HepG2 (cell line): ENCODE results near the gene ZFPM1. TPM values are rescaled to one million over a fixed set of nuclear protein-coding genes. Genes with fewer than 3 reads are reported as not detected.

Source experiments
- GTF3A ChIP-seq: sonication (generic); formaldehyde crosslinking; conservative IDR thresholded peaks from 2 replicates; pipeline ENCODE4 v1.4.0; 2020; ENCODE audit warnings: mild to moderate bottlenecking, missing genetic modification reagents
- HNRNPLL ChIP-seq: fragments of 200-400 bp; formaldehyde crosslinking; IDR thresholded peaks from 2 replicates; pipeline ENCODE4 v1.6.1; 2017; ENCODE audit warnings: mild to moderate bottlenecking, low read depth, low read length; ENCODE audit not compliant: poor library complexity, severe bottlenecking
- HOMEZ ChIP-seq: IDR thresholded peaks from 2 replicates; pipeline ENCODE4 v1.6.1; 2016; ENCODE audit warnings: low read depth
- HOXA9 ChIP-seq: sonication (generic); formaldehyde crosslinking; IDR thresholded peaks from 2 replicates; pipeline ENCODE4 v1.8.1; 2022; ENCODE audit warnings: missing genetic modification reagents, mild to moderate bottlenecking, moderate library complexity, borderline replicate concordance
- KDM2A ChIP-seq: sonication (generic); formaldehyde crosslinking; IDR thresholded peaks from 2 replicates; pipeline ENCODE4 v1.4.0; 2020; ENCODE audit warnings: low read depth, missing genetic modification reagents, borderline replicate concordance
- KLF13 ChIP-seq: sonication (generic); formaldehyde crosslinking; IDR thresholded peaks from 2 replicates; pipeline ENCODE4 v1.4.0; 2020; ENCODE audit warnings: mild to moderate bottlenecking, missing genetic modification reagents
- NBN ChIP-seq: fragments of 450-650 bp; conservative IDR thresholded peaks from 2 replicates; pipeline ENCODE4 v1.6.1; 2017
- NCOA5 ChIP-seq: sonication (generic); formaldehyde crosslinking; IDR thresholded peaks from 2 replicates; pipeline ENCODE4 v1.4.0; 2020; ENCODE audit warnings: missing genetic modification reagents
- NFRKB ChIP-seq: fragments of 450-650 bp; IDR thresholded peaks from 2 replicates; pipeline ENCODE4 v1.6.1; 2017
- RBM39 ChIP-seq: fragments of 200-400 bp; formaldehyde crosslinking; IDR thresholded peaks from one replicate; pipeline ENCODE4 v1.6.1; 2018; ENCODE audit warnings: antibody characterized with exemption, mild to moderate bottlenecking, low read depth, low read length; ENCODE audit not compliant: poor library complexity, severe bottlenecking
- RELA ChIP-seq: sonication (generic); formaldehyde crosslinking; IDR thresholded peaks from 2 replicates; pipeline ENCODE4 v1.4.0; 2020; ENCODE audit warnings: missing genetic modification reagents
- SALL2 ChIP-seq: sonication (generic); formaldehyde crosslinking; IDR thresholded peaks from 2 replicates; pipeline ENCODE4 v1.8.1; 2023; ENCODE audit warnings: mild to moderate bottlenecking, missing genetic modification reagents, inconsistent platforms
- SP1 ChIP-seq, 2 experiments: fragments of 450-650 bp in 1 of 2; sonication (generic) in 1 of 2; formaldehyde crosslinking in 1 of 2; IDR thresholded peaks; 2 replicates each; pipeline versions ENCODE4 v1.4.0 to v1.6.1; 2016 to 2020; ENCODE audit warnings: missing genetic modification reagents in 1 of 2
- SRF ChIP-seq: IDR thresholded peaks from 2 replicates; pipeline ENCODE4 v1.6.1; 2011; ENCODE audit warnings: mild to moderate bottlenecking, low read depth, low read length, moderate library complexity
- TBX2 ChIP-seq: sonication (generic); formaldehyde crosslinking; IDR thresholded peaks from 2 replicates; pipeline ENCODE4 v1.5.0; 2020; ENCODE audit warnings: missing genetic modification reagents, mild to moderate bottlenecking, borderline replicate concordance
- YEATS2 ChIP-seq: sonication (generic); formaldehyde crosslinking; IDR thresholded peaks from 2 replicates; pipeline ENCODE4 v1.4.0; 2020; ENCODE audit warnings: missing genetic modification reagents, borderline replicate concordance
- ZBTB2 ChIP-seq: sonication (generic); formaldehyde crosslinking; IDR thresholded peaks from 2 replicates; pipeline ENCODE4 v1.8.0; 2022; ENCODE audit warnings: low read depth, missing genetic modification reagents
- ZBTB4 ChIP-seq: sonication (generic); formaldehyde crosslinking; IDR thresholded peaks from 2 replicates; pipeline ENCODE4 v1.4.0; 2020; ENCODE audit warnings: missing genetic modification reagents, mild to moderate bottlenecking, borderline replicate concordance
- ZMYM2 ChIP-seq: sonication (generic); formaldehyde crosslinking; IDR thresholded peaks from 2 replicates; pipeline ENCODE4 v1.8.0; 2022; ENCODE audit warnings: mild to moderate bottlenecking, missing genetic modification reagents
- ZNF446 ChIP-seq: sonication (generic); formaldehyde crosslinking; IDR thresholded peaks from 2 replicates; pipeline ENCODE4 v1.5.0; 2020; ENCODE audit warnings: mild to moderate bottlenecking, missing genetic modification reagents
- ZNF570 ChIP-seq: sonication (generic); formaldehyde crosslinking; IDR thresholded peaks from 2 replicates; pipeline ENCODE4 v1.4.0; 2020; ENCODE audit warnings: mild to moderate bottlenecking, missing genetic modification reagents, borderline replicate concordance
- ZNF660 ChIP-seq: sonication (generic); formaldehyde crosslinking; IDR thresholded peaks from 2 replicates; pipeline ENCODE4 v1.5.1; 2020; ENCODE audit warnings: mild to moderate bottlenecking, low read depth, missing genetic modification reagents, borderline replicate concordance
- ZNF773 ChIP-seq: sonication (generic); formaldehyde crosslinking; IDR thresholded peaks from 2 replicates; pipeline ENCODE4 v1.4.0; 2020; ENCODE audit warnings: missing genetic modification reagents, borderline replicate concordance
- ZNF891 ChIP-seq: sonication (generic); formaldehyde crosslinking; IDR thresholded peaks from 2 replicates; pipeline ENCODE4 v1.5.0; 2020; ENCODE audit warnings: mild to moderate bottlenecking, missing genetic modification reagents
- polyA plus RNA-seq, 8 experiments: library from polyadenylated mRNA; depleted of rRNA in 3 of 8; stranded (reverse) in 7 of 8; unstranded in 1 of 8; fragments of >200 nt; fragmentation: Illumina TruSeq in 4 of 8; extraction: Trizol in 4 of 8; gene quantifications; 2 replicates each; pipeline versions ENCODE4 v1.2.1 to v1.2.3, GENCODE V29; 2011 to 2016; ENCODE audit warnings: low read depth in 4 of 8, missing spikeins in 1 of 8, mixed read lengths in 1 of 8; ENCODE audit not compliant: insufficient read depth in 1 of 8
- total RNA-seq, 5 experiments: library from RNA; depleted of rRNA; stranded (reverse); fragments of >200 nt; fragmentation: Illumina TruSeq; extraction: Trizol; gene quantifications; 2 replicates each; pipeline ENCODE4 v1.2.3, GENCODE V29; 2016; ENCODE audit warnings: low read depth in 1 of 5

Gene ZFPM1
- total and polyA plus RNA-seq, 2 of the 13 experiments (the other 11 are each of a cell fraction or from before 2014, with no cell fraction given), result 1.3 to 3.8 TPM

DNA sequence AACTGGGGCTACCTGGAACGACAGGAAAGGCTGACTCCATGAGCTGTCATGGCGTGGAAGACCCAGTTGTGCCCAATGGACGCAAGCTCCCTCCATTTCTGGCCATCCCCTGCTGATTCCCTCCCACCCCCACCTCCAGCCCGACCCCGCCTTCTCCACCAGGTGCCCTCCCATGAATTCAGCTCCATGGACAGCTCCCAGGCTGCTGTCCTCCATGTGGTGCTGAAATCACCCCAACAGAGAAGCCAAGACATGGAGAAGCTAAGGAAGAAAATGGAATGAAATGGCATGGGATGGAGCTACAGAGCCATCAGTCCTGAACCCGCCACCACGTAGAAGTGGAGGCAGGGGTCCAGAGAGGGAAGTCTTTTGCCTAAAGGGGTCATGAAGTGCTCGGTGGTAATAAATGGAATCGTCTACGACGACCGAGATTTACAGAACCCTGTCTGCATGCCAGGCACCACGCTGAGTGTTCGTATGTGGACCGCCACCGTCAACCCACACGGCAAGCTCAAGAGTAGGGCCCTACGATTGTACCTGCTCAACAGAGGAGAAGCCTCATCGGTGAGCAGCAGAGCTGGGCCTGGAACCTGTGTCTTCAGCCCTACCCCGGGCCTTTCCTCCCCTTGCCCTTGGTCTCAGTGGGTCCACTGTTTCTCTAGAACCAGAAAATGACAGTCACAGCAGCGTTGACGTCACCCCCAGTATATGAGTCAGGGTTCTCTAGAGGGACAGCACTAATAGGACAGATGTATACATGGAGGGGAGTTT, 107.8 kb downstream of the ZFPM1 start (continued):
- TF ChIP-seq ZBTB4, result peak; percentile 90; the same call in 1 of the 2 replicates
- TF ChIP-seq ZNF660 (CRISPR knock-in tag), result peak; percentile 98
- peak; percentile 90; the same call in 1 of the 2 replicates for TF ChIP-seq RELA (CRISPR knock-in tag)
- peak; percentile 99 for TF ChIP-seq HOMEZ (CRISPR knock-in tag)
- TF ChIP-seq ZNF891 (CRISPR knock-in tag), result peak; percentile 45; the same call in 1 of the 2 replicates
- TF ChIP-seq NCOA5, result peak; percentile 99
- peak; percentile 96 for TF ChIP-seq KDM2A
- TF ChIP-seq SP1 (IDR thresholded peaks at IDR 0.05), result no peak
- peak; percentile 92 for TF ChIP-seq SP1 (CRISPR knock-in tag; IDR thresholded peaks at IDR 0.05)
- TF ChIP-seq GTF3A, result 0 out of 2 replicates have a peak, but pooled peaks have one; percentile 44
- peak; percentile 99 for TF ChIP-seq HOXA9 (CRISPR knock-in tag)
- peak; percentile 98 for TF ChIP-seq ZNF570
- TF ChIP-seq HNRNPLL, result no peak
- TF ChIP-seq YEATS2 (CRISPR knock-in tag), result peak; percentile 97
- TF ChIP-seq SALL2 (CRISPR knock-in tag), result peak; percentile 97
- no peak for TF ChIP-seq SRF
- TF ChIP-seq ZMYM2, result peak; percentile 16; the same call in 1 of the 2 replicates
- TF ChIP-seq KLF13, result peak; percentile 94; the same call in 1 of the 2 replicates
- TF ChIP-seq RBM39, result no peak
- peak; percentile 99 for TF ChIP-seq ZNF446 (CRISPR knock-in tag)
- peak; percentile 92 for TF ChIP-seq TBX2 (CRISPR knock-in tag)
- TF ChIP-seq NFRKB, result no peak
- TF ChIP-seq NBN, result no peak
- peak; percentile 100 for TF ChIP-seq ZNF773 (CRISPR knock-in tag)
- peak; percentile 94 for TF ChIP-seq ZBTB2 (CRISPR knock-in tag)
